Endothelial cell of umbilical vein (primary cell): ENCODE measurements around the gene HLA-DOA. TPM values are rescaled to one million over a fixed set of nuclear protein-coding genes. Genes with fewer than 3 reads are reported as not detected.
A peak's percentile ranks its signal among the peaks of the same experiment; 100 is the strongest.

ENCODE experiments used
- BruUV-seq: library from RNA; stranded (reverse); fragments of 400-500 nt; replicated peaks from 2 replicates; lab custom pipeline; 2021; lab: Mats Ljungman, UMichigan
- CTCF ChIA-PET: fragments of 300-600, 350-600 bp; sonication (Branson Sonifier 250); formaldehyde crosslinking; loops from one replicate; lab custom pipeline; 2021; ENCODE audit warnings: antibody characterized with exemption, inconsistent platforms; lab: Charles Lee
- POLR2A ChIA-PET: fragments of 300-600, 350-600 bp; sonication (Branson Sonifier 250); formaldehyde crosslinking; loops from one replicate; lab custom pipeline; 2021; ENCODE audit warnings: antibody characterized with exemption, inconsistent platforms; lab: Charles Lee
- DNase-seq: peaks from one replicate; pipeline ENCODE4 v3.0.0-alpha.2; 2011; ENCODE audit warnings: low read depth, low spot score
- FAIRE-seq: peaks from 2 replicates; lab custom pipeline; 2011; peaks lifted over from hg19 to GRCh38; lab: Jason Lieb, UNC
- H2AFZ ChIP-seq: 2 replicates; pipeline ENCODE4 v1.6.0; 2012; ENCODE audit warnings: low read depth, low read length, control low read depth, inconsistent platforms
- H3K27ac ChIP-seq: 2 replicates; pipeline ENCODE4 v1.5.1; 2011; ENCODE audit warnings: low read depth, mild to moderate bottlenecking, control low read depth, low read length, moderate library complexity; ENCODE audit not compliant: insufficient read depth
- H3K27me3 ChIP-seq, 2 experiments: 2 replicates each; pipeline versions ENCODE4 v1.6.0 to v1.6.1; 2011; ENCODE audit warnings: low read length in 2 of 2, mixed read lengths in 1 of 2; ENCODE audit not compliant: control insufficient read depth in 2 of 2, insufficient read depth in 2 of 2
- H3K36me3 ChIP-seq, 2 experiments: 2 replicates in 1 of 2; 3 replicates in 1 of 2; pipeline ENCODE4 v1.5.1; 2011; ENCODE audit warnings: low read length in 2 of 2, mild to moderate bottlenecking in 1 of 2, moderate library complexity in 1 of 2; ENCODE audit not compliant: control insufficient read depth in 2 of 2, insufficient read depth in 2 of 2; ENCODE audit errors: extremely low read depth in 1 of 2
- H3K4me1 ChIP-seq: 3 replicates; pipeline ENCODE4 v1.5.1; 2011; ENCODE audit warnings: mild to moderate bottlenecking, low read length; ENCODE audit not compliant: control insufficient read depth, insufficient read depth; ENCODE audit errors: extremely low read depth
- H3K4me2 ChIP-seq: 2 replicates; pipeline ENCODE4 v1.6.1; 2011; ENCODE audit warnings: low read length, control low read depth, mixed read lengths; ENCODE audit not compliant: insufficient read depth
- H3K4me3 ChIP-seq, 3 experiments: fragments of 200-600 bp in 1 of 3; sonication (generic), shearing (Covaris generic) in 1 of 3; replicated peaks in 1 of 3; 2 replicates each; pipeline ENCODE4 v1.5.1; 2011 to 2016; ENCODE audit warnings: control low read depth in 3 of 3, low read length in 3 of 3, mild to moderate bottlenecking in 2 of 3, inconsistent platforms in 1 of 3, low read depth in 1 of 3, moderate library complexity in 1 of 3; ENCODE audit not compliant: insufficient read depth in 1 of 3
- H3K79me2 ChIP-seq: 2 replicates; pipeline ENCODE4 v1.6.0; 2012; ENCODE audit warnings: low read length, inconsistent platforms; ENCODE audit not compliant: control insufficient read depth, insufficient read depth
- H3K9ac ChIP-seq: replicated peaks from 2 replicates; pipeline ENCODE3; 2011; ENCODE audit warnings: low read length, control low read depth; ENCODE audit not compliant: insufficient read depth; ENCODE audit errors: extremely low read depth
- H3K9me1 ChIP-seq: replicated peaks from 3 replicates; pipeline ENCODE4 v1.6.0; 2011; ENCODE audit warnings: mild to moderate bottlenecking, low read length; ENCODE audit not compliant: control insufficient read depth, insufficient read depth; ENCODE audit errors: extremely low read depth
- H3K9me3 ChIP-seq: replicated peaks from 2 replicates; pipeline ENCODE4 v1.5.1; 2012; ENCODE audit warnings: low read length, inconsistent platforms; ENCODE audit not compliant: control insufficient read depth, insufficient read depth
- H4K20me1 ChIP-seq: replicated peaks from 2 replicates; pipeline ENCODE3; 2011; ENCODE audit warnings: mild to moderate bottlenecking, low read length; ENCODE audit not compliant: control insufficient read depth, insufficient read depth; ENCODE audit errors: extremely low read depth
- CTCF ChIP-seq, 2 donors: IDR thresholded peaks; 1 replicate in 1 of 2; 2 replicates in 1 of 2; pipeline ENCODE4 v1.5.1; 2011; ENCODE audit warnings: low read length in 2 of 2, mild to moderate bottlenecking in 2 of 2, moderate library complexity in 2 of 2, control low read depth in 1 of 2, inconsistent platforms in 1 of 2, low read depth in 1 of 2; ENCODE audit not compliant: insufficient read depth in 1 of 2; ENCODE audit errors: extremely low read depth in 1 of 2
- EZH2 ChIP-seq: IDR thresholded peaks from 2 replicates; pipeline ENCODE4 v1.6.1; 2012; ENCODE audit warnings: borderline replicate concordance, low read depth, mild to moderate bottlenecking, moderate library complexity, low read length, inconsistent platforms; ENCODE audit not compliant: severe bottlenecking
- FOS ChIP-seq: IDR thresholded peaks from 2 replicates; pipeline ENCODE4 v1.6.1; 2011; ENCODE audit warnings: mild to moderate bottlenecking, low read length, moderate library complexity, borderline replicate concordance; ENCODE audit not compliant: insufficient read depth
- GATA2 ChIP-seq: IDR thresholded peaks from 2 replicates; pipeline ENCODE4 v1.7.0; 2011; ENCODE audit warnings: low read depth, mild to moderate bottlenecking, moderate library complexity, mixed read lengths, low read length; ENCODE audit not compliant: insufficient read length, insufficient read depth
- JUN ChIP-seq: IDR thresholded peaks from 2 replicates; pipeline ENCODE4 v1.6.1; 2011; ENCODE audit warnings: borderline replicate concordance, low read depth; ENCODE audit not compliant: insufficient read length, insufficient read depth
- MAX ChIP-seq: IDR thresholded peaks from 2 replicates; pipeline ENCODE4 v1.6.1; 2011; ENCODE audit not compliant: insufficient read depth, insufficient read length
- MYC ChIP-seq: IDR thresholded peaks from one replicate; pipeline ENCODE4 v1.6.1; 2011; ENCODE audit warnings: mild to moderate bottlenecking, low read depth, low read length
- POLR2A ChIP-seq: IDR thresholded peaks from 2 replicates; pipeline ENCODE4 v1.6.1; 2012; ENCODE audit warnings: low read depth, mild to moderate bottlenecking, control low read depth, low read length
- POLR2AphosphoS5 ChIP-seq: IDR thresholded peaks from 2 replicates; pipeline ENCODE4 v1.6.1; 2012; ENCODE audit warnings: low read depth, mild to moderate bottlenecking, control low read depth, low read length, moderate library complexity; ENCODE audit not compliant: insufficient read depth
- dilution Hi-C: fragments of 300-500 bp; cut with MboI; formaldehyde crosslinking; loops from one replicate; pipeline ENCODE4 v1.15.0; 2019; ENCODE audit warnings: low sequenced_read_pairs; ENCODE audit not compliant: extremely low pct_ligation_motif_present
- intact Hi-C: fragments of 100-400 bp; cut with micrococcal nuclease; formaldehyde crosslinking; loops from one replicate; pipeline ENCODE4 v1.10.0; 2022
- polyA plus RNA-seq, 4 experiments: library from polyadenylated mRNA; depleted of rRNA in 3 of 4; stranded (reverse) in 3 of 4; unstranded in 1 of 4; fragments of >200 nt; gene quantifications; 2 replicates each; pipeline versions ENCODE4 v1.2.1 to v1.2.3, GENCODE V29; 2011 to 2012; ENCODE audit warnings: missing spikeins in 1 of 4
- total RNA-seq: library from RNA; stranded (reverse); gene quantifications from 2 replicates; pipeline ENCODE4 v1.2.3, GENCODE V29; 2021

The HLA-DOA gene
- total and polyA plus RNA-seq, 2 donors (not counting 3 experiments of a cell fraction or from before 2014, with no cell fraction given), result not detected

GRCh38 chr6:32969685-32970412, 39.5 kb downstream of the HLA-DOA start:
- dilution Hi-C loops, result no loop called here
- ChIA-PET POLR2A (interaction anchor here (0.7 to 5.8 kb wide), 3 partner anchors 14 to 1107 kb away, joined by 6 to 89 read pairs (median 58); partner anchors contain the start of genes HLA-DMA and NEU1), CTCF (interaction anchor here (0.9 to 13.7 kb wide), 6 partner anchors 15 to 131 kb away, joined by 3 to 187 read pairs (median 33); partner anchors contain the start of genes HLA-DMA and TAP2)
- peak overlapping the region; percentile 32 to 76 (median 55) for H3K4me3 ChIP-seq
- no peaks in the 10 kb centered on the region for H3K27me3 ChIP-seq
- peaks cover 36% of the 10 kb centered on the region for H3K79me2 ChIP-seq
- peak overlapping the region; percentile 81 for H3K27ac ChIP-seq
- H3K4me1 ChIP-seq, result peaks cover 26% of the 10 kb centered on the region
- H2AFZ ChIP-seq, result no peak overlapping the region
- peak overlapping the region; percentile 88 for H3K9ac ChIP-seq
- DNase-seq (peak; percentile 81), FAIRE-seq (peak; percentile 83)
- H3K36me3 ChIP-seq, result peaks cover 9 to 11% of the 10 kb centered on the region in 2 experiments
- intact Hi-C loops, result loop anchor here (1.0 to 10.0 kb wide), 5 partner anchors 128 to 793 kb away; partner anchors contain the start of genes AGPAT1, CUTA, HSD17B8 and PHF1
- BruUV-seq, result TSS peak; percentile 17
- peaks cover under 1% of the 10 kb centered on the region for H4K20me1 ChIP-seq
- TF ChIP-seq MYC, result peak; percentile 27
- peak in 1 of 2 donors; percentile 24 for TF ChIP-seq CTCF (IDR thresholded peaks at IDR 0.05; ENCODE audit: extremely low read depth in 1 of 2, insufficient read depth in 1 of 2, low read depth in 1 of 2, low read length in 2 of 2)
- peak; percentile 62 for TF ChIP-seq POLR2AphosphoS5
- peak; percentile 88 for TF ChIP-seq FOS
- TF ChIP-seq EZH2, result no peak
- peak; percentile 12 for TF ChIP-seq POLR2A
- no peak for TF ChIP-seq MAX
- peak; percentile 62 for TF ChIP-seq JUN
- no peak for TF ChIP-seq GATA2
- H3K4me2 ChIP-seq, result peak overlapping the region; percentile 52
- H3K9me1 ChIP-seq, result no peaks in the 10 kb centered on the region
- H3K9me3 ChIP-seq, result no peaks in the 10 kb centered on the region
